HG03378 (cell line): ENCODE results near the gene TMEM258.
A peak's percentile ranks its signal among the peaks of the same experiment; 100 is the strongest.

Source experiments
- ATAC-seq: cut with Tn5 transposase; IDR thresholded peaks from one replicate; pipeline ENCODE4 v1.9.1; 2021; ENCODE audit warnings: mild to moderate bottlenecking, moderate library complexity; ENCODE audit not compliant: unreplicated experiment

TMEM258 gene

GRCh38 chr11:61797263-61797944 lies 5.0 kb upstream of the TMEM258 start:
- ATAC-seq = no peak

- ATAC-seq = no peak
These were observed 3.6 kb upstream of the TMEM258 start for GRCh38 chr11:61795876-61796526.

GRCh38 chr11:61795459-61795858 lies 3.1 kb upstream of the TMEM258 start:
- no peak for ATAC-seq

- ATAC-seq = no peak
These were observed 2.2 kb upstream of the TMEM258 start for GRCh38 chr11:61794579-61794978.

DNA sequence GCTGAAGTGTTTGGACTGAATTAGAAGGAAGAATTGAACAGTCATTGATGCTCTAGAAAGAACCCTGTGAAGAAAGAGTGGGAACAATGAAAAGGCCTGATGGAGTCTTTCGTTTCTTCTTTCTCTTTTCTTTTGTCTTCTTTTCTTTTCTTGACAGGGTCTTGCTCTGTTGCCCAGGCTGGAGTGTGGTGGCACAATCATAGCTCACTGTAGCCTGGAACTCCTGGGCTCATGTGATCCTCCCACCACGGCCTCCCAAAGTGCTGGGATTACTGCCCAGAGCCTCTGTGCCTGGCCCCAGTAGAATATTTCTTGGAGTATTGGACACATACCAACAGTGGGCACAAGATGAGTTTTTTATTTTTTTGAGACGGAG lies 1.4 kb upstream of the TMEM258 start:
- no peak for ATAC-seq

DNA sequence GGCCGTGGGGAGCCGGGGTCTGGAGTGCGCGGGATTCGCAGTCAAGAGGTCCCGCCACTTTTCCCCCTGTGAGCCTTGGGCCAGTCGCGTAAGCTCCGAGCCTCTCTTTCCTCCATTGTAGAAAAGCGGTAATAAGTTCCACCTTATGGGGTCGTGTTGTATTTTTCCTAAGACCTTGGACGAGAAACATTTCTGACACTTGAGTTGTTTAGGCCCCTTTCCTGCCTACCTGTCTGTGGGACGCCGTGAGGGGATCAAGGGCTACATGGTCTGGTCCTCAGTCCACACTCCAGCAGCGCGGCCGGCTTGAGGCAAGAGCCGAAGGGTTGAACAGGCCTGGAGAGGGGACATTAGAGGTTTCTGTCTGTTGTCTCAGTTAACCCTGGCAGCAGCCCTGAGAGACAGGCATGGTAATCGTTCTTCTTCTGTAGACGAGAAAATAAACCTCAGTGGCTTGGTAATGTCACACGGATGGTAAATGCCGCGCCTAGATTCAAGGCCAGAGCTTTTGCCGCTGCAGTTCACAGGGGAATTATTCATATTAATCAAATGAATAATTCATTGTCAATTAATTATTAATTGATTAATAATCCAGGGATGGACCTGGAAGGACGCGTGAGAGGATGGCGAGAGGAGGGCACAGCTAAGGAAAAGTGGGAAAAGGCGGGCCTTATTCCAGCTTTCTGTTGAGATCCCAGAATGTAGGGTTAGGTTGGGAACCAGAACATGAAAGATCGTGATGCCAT lies 857 bp upstream of the TMEM258 start:
- peak; percentile 4 for ATAC-seq

DNA sequence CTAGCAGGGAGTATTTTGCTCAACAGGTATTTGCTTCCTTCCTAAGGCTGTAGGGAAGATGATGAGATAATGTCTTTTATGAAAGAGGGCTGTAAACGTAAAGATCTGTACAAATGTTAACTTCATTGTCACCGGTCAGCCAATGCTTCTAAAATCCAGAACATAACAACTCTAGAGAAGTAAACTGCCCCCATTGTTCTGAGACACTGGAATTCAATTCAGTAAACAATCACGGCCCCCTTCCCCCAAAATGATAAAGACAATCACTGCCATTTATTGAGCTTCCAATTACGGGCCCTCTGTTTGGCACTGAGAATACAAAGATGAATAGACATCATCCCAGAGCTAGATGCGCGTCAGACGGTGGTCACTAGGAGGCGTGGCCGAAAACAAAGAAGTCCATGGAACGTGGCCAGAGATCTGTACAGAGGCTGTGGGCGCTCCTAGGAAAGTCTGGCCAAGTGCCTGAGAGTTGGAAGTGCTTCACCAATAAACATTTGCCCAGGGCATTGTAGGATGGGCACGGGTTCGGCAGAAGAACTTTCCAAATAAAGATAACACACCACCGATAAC lies 576 bp downstream of the TMEM258 start:
- peak; percentile 27 for ATAC-seq

- ATAC-seq = no peak
These were observed 4.4 kb downstream of the TMEM258 start for GRCh38 chr11:61787928-61788491.

DNA sequence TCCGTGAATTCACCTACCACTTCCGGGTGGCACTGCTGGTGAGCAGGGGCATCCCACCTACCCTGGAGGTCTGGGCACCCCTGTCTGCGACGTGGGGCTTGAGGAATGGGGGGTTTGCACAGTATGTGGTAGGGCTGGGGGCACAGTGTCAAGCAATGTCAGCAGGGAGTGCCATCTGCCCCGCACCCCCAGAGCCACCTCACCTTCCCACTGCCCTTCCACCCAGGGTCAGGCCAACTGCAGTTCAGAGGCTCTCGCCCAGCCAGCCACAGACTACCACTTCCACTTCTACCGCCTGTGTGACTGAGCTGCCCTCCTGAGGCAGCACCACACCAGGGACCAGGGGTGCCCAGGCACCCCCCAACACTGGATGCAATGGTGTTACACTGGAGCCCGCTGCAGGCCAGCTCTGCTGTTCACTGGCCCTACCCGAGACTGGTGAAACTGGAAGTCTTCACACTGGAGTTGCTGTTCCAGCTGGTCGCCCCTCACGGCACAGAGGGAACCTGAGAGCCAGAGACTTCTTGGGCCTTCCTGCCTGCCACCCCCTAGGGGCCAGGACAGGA lies 6.5 kb downstream of the TMEM258 start:
- ATAC-seq = no peak

- no peak for ATAC-seq
These were observed 7.9 kb downstream of the TMEM258 start for GRCh38 chr11:61784506-61784805.

- no peak for ATAC-seq
These were observed 8.5 kb downstream of the TMEM258 start for GRCh38 chr11:61783717-61784505.

DNA sequence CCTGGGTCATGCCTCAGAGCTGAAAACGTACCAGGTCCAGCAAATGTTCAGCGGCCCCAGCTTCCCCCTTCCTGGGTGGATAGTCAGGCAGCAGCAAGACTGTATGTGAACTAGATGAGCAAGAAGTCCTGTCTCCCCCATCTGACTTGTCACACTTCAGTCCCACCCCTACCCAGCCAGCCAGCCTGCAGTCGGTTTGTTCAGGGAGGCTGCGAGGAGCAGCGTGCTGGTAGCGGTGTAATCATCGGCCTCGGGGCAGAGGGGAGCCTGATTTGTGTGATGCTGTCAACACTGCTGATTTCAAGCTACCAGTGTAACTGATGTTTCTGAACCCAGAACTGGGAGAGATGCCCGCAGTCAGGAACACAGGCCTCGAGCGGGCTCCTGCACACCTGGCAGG lies 9.6 kb downstream of the TMEM258 start:
- ATAC-seq = no peak

GRCh38 chr11:61782299-61782698 lies 10.1 kb downstream of the TMEM258 start:
- ATAC-seq = no peak

GRCh38 chr11:61781585-61781984 lies 10.8 kb downstream of the TMEM258 start:
- no peak for ATAC-seq

- no peak for ATAC-seq
These were observed 11.7 kb downstream of the TMEM258 start for GRCh38 chr11:61780581-61781162.

GRCh38 chr11:61779666-61780525 lies 12.5 kb downstream of the TMEM258 start:
- no peak for ATAC-seq

- no peak for ATAC-seq
These were observed 13.3 kb downstream of the TMEM258 start for GRCh38 chr11:61778920-61779650.

DNA sequence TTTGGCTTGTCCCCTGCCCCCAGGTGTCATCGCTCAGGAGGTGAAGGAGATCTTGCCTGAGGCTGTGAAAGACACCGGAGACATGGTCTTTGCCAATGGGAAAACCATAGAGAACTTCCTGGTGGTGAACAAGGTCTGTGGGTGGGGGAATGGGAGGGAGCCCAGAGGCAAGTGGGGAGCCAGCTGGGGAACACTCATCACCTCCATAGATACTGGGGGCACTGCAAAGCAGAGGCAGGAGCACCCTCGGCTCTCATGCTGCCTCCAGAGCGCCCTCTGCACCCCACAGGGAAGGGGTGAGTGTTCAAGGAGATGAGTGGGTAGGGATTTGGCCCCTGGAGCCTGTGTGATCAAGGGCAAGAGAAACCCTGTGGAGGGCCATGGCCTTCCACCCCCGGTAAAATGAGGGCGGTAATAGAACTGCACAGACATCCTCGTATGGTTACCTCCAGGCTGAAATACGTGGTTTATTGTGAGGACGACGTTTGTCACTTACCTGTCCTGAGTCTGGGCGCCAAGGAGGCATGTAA lies 14.0 kb downstream of the TMEM258 start:
- no peak for ATAC-seq
